ENCODE data around the gene MRPL43.

The MRPL43 gene

GRCh38 chr10:100972904-100973535, 14.3 kb downstream of the MRPL43 start:
- no peak for TF ChIP-seq CTCF (IDR thresholded peaks at IDR 0.05; ENCODE audit: low read depth, low read length)
- H3K4me3 ChIP-seq (ENCODE audit: low read depth, low read length), result no peak overlapping the region

- no peak overlapping the region for H3K4me3 ChIP-seq (ENCODE audit: low read depth, low read length)
- no peak for TF ChIP-seq CTCF (IDR thresholded peaks at IDR 0.05; ENCODE audit: low read depth, low read length)
Observed at GRCh38 chr10:100972115-100972903, 15.0 kb downstream of the MRPL43 start.

- H3K4me3 ChIP-seq (ENCODE audit: low read depth, low read length), result no peak overlapping the region
- no peak for TF ChIP-seq CTCF (IDR thresholded peaks at IDR 0.05; ENCODE audit: low read depth, low read length)
Observed at GRCh38 chr10:100970914-100971811, 16.1 kb downstream of the MRPL43 start.

GRCh38 chr10:100970076-100970913, 17.0 kb downstream of the MRPL43 start:
- peak overlapping the region; percentile 60 for H3K4me3 ChIP-seq (ENCODE audit: low read depth, low read length)
- no peak for TF ChIP-seq CTCF (IDR thresholded peaks at IDR 0.05; ENCODE audit: low read depth, low read length)

- TF ChIP-seq CTCF (IDR thresholded peaks at IDR 0.05; ENCODE audit: low read depth, low read length), result peak; percentile 55
- peak within 1 kb of the TSS; percentile 60 for H3K4me3 ChIP-seq (ENCODE audit: low read depth, low read length)
Observed at GRCh38 chr10:100969187-100970075, 17.9 kb downstream of the MRPL43 start, which contains the start of gene SEMA4G. Gene SEMA4G (plus strand): TSS chr10:100969504. CDS start chr10:100972913, 3,409 bp downstream.

- no peak for TF ChIP-seq CTCF (IDR thresholded peaks at IDR 0.05; ENCODE audit: low read depth, low read length)
- peak overlapping the region; percentile 60 for H3K4me3 ChIP-seq (ENCODE audit: low read depth, low read length)
Observed at GRCh38 chr10:100968863-100969186, 18.5 kb downstream of the MRPL43 start.

All from WI38 (cell line).